Measurements from ENCODE around the gene RPL35.

GRCh38 chr9:124857533-124858162 is 4.1 kb downstream of the RPL35 start:
- TF ChIP-seq CTCF (IDR thresholded peaks at IDR 0.05) (no peak), POLR2A (IDR thresholded peaks at IDR 0.05) (no peak)
